Peyer's patch (tissue), 4 donors: ENCODE results near the gene ANO9. TPM values are rescaled to one million over a fixed set of nuclear protein-coding genes. Genes with fewer than 3 reads are reported as not detected.
A peak's percentile ranks its signal among the peaks of the same experiment; 100 is the strongest.
"Not testable (repeated sequence)": the region's sequence is repeated elsewhere in the genome, so short reads cannot be mapped to it uniquely, and the experiment has no call there.

Source experiments
- DNase-seq, 3 donors: peaks; one replicate each; pipeline ENCODE4 v3.0.0-alpha.2; 2017 to 2019
- H3K27ac ChIP-seq, 4 donors: fragments of 200-600 bp; sonication (generic); one replicate each; pipeline ENCODE4 v1.5.1; 2016 to 2019
- H3K27me3 ChIP-seq, 2 donors: fragments of 200-600 bp; sonication (generic); one replicate each; pipeline ENCODE4 v1.5.1; 2019
- H3K36me3 ChIP-seq, 3 donors: fragments of 200-600 bp; sonication (generic); one replicate each; pipeline ENCODE4 v1.5.1; 2016 to 2019
- H3K4me1 ChIP-seq, 4 donors: fragments of 200-600 bp; sonication (generic); one replicate each; pipeline ENCODE4 v1.5.1; 2016 to 2019
- H3K4me3 ChIP-seq, 4 donors: fragments of 200-600 bp; sonication (generic); 1 replicate in 3 of 4; 2 replicates in 1 of 4; pipeline ENCODE4 v1.5.1; 2016 to 2019; ENCODE audit warnings: mild to moderate bottlenecking in 1 of 4
- H3K9me3 ChIP-seq, 4 donors: fragments of 200-600 bp; sonication (generic); one replicate each; pipeline ENCODE4 v1.5.1; 2016 to 2019; ENCODE audit warnings: mild to moderate bottlenecking in 1 of 4
- CTCF ChIP-seq, 6 experiments: fragments of 450-650 bp in 4 of 6; fragments of 200-600 bp in 2 of 6; sonication (generic) in 1 of 6; IDR thresholded peaks; one replicate each; pipeline ENCODE4 v1.5.1; 2017 to 2019; ENCODE audit warnings: antibody characterized with exemption in 6 of 6, mild to moderate bottlenecking in 3 of 6, moderate library complexity in 1 of 6
- POLR2A ChIP-seq, 2 donors: fragments of 450-650 bp; IDR thresholded peaks; one replicate each; pipeline ENCODE4 v1.5.1; 2017; ENCODE audit warnings: antibody characterized with exemption in 2 of 2, mild to moderate bottlenecking in 2 of 2, moderate library complexity in 2 of 2
- total RNA-seq, 4 donors: library from RNA; depleted of rRNA; stranded (reverse); fragments of >200 nt; gene quantifications; one replicate each; pipeline ENCODE4 v1.1.0, GENCODE V29; 2016

ANO9 gene
- total RNA-seq, 4 donors from 2014 or later, result 161 to 474 (median 254) TPM

GRCh38 chr11:429391-429790 is 12.4 kb downstream of the ANO9 start:
- peak in 1 of 3 donors; percentile 43 for DNase-seq
- no peaks in the 10 kb centered on the region for H3K4me1 ChIP-seq
- no peak overlapping the region for H3K27ac ChIP-seq
- no peaks in the 10 kb centered on the region for H3K9me3 ChIP-seq
- no peaks in the 10 kb centered on the region for H3K27me3 ChIP-seq
- peaks cover 0 to 25% (median 0%) of the 10 kb centered on the region in 3 donors for H3K36me3 ChIP-seq
- TF ChIP-seq CTCF (IDR thresholded peaks at IDR 0.05) (no peak), POLR2A (IDR thresholded peaks at IDR 0.05) (no peak)
- H3K4me3 ChIP-seq, result no peak overlapping the region

- H3K27ac ChIP-seq, result no peak overlapping the region
- H3K9me3 ChIP-seq, result no peaks in the 10 kb centered on the region
- peaks cover 0 to 17% (median 0%) of the 10 kb centered on the region in 3 donors for H3K36me3 ChIP-seq
- no peak overlapping the region for H3K4me3 ChIP-seq
- no peak for DNase-seq
- H3K27me3 ChIP-seq, result no peaks in the 10 kb centered on the region
- no peaks in the 10 kb centered on the region for H3K4me1 ChIP-seq
- TF ChIP-seq CTCF (IDR thresholded peaks at IDR 0.05) (no peak), POLR2A (IDR thresholded peaks at IDR 0.05) (no peak)
Observed at GRCh38 chr11:428295-428694, 13.5 kb downstream of the ANO9 start.

GRCh38 chr11:426851-427250 is 15.0 kb downstream of the ANO9 start:
- Histone ChIP-seq H3K27ac (no peak overlapping the region), H3K27me3 (no peaks in the 10 kb centered on the region), H3K36me3 (peaks cover 0 to 15% (median 0%) of the 10 kb centered on the region in 3 donors), H3K9me3 (no peaks in the 10 kb centered on the region), H3K4me1 (no peaks in the 10 kb centered on the region), H3K4me3 (no peak overlapping the region)
- TF ChIP-seq POLR2A (IDR thresholded peaks at IDR 0.05), result no peak
- TF ChIP-seq CTCF (IDR thresholded peaks at IDR 0.05), result no peak
- DNase-seq, result no peak

GRCh38 chr11:425301-425700 is 16.5 kb downstream of the ANO9 start:
- peaks cover 0 to 16% (median 0%) of the 10 kb centered on the region in 3 donors for H3K36me3 ChIP-seq
- no peaks in the 10 kb centered on the region for H3K27me3 ChIP-seq
- DNase-seq, result no peak
- H3K9me3 ChIP-seq, result no peaks in the 10 kb centered on the region
- H3K4me1 ChIP-seq, result no peaks in the 10 kb centered on the region
- no peak overlapping the region for H3K27ac ChIP-seq
- no peak overlapping the region for H3K4me3 ChIP-seq
- TF ChIP-seq CTCF (IDR thresholded peaks at IDR 0.05) (no peak), POLR2A (IDR thresholded peaks at IDR 0.05) (no peak)

- H3K9me3 ChIP-seq, H3K27ac ChIP-seq, DNase-seq, H3K4me3 ChIP-seq, H3K27me3 ChIP-seq, H3K4me1 ChIP-seq: not testable (repeated sequence)
- H3K36me3 ChIP-seq, result peaks cover 0 to 20% (median 0%) of the 10 kb centered on the region in 3 donors
Observed at GRCh38 chr11:424766-425165, 17.0 kb downstream of the ANO9 start.

GRCh38 chr11:424232-424631 is 17.6 kb downstream of the ANO9 start:
- Histone ChIP-seq H3K27ac (no peak overlapping the region), H3K4me3 (no peak overlapping the region), H3K36me3 (peaks cover 0 to 20% (median 0%) of the 10 kb centered on the region in 3 donors), H3K9me3 (no peaks in the 10 kb centered on the region), H3K27me3 (no peaks in the 10 kb centered on the region), H3K4me1 (no peaks in the 10 kb centered on the region)
- DNase-seq, result no peak
- TF ChIP-seq CTCF (IDR thresholded peaks at IDR 0.05) (no peak), POLR2A (IDR thresholded peaks at IDR 0.05) (no peak)
